GM12878 (cell line): Measurements from ENCODE around the gene CFAP61. TPM values are rescaled to one million over a fixed set of nuclear protein-coding genes. Genes with fewer than 3 reads are reported as not detected.

Experiments
- ATAC-seq: fragments of 200-7000 bp; cut with Tn5 transposase; 3 replicates; pipeline ENCODE4 v1.9.1; 2020; ENCODE audit warnings: mild to moderate bottlenecking, moderate library complexity
- BruUV-seq: library from RNA; stranded (reverse); fragments of 400-500 nt; replicated peaks from 2 replicates; lab custom pipeline; 2021; lab: Mats Ljungman, UMichigan
- CTCF ChIA-PET: fragments of 300-600 bp; sonication (Branson Sonifier 250); formaldehyde crosslinking; extraction: SDS; loops from one replicate; lab custom pipeline; 2021; ENCODE audit warnings: inconsistent platforms; lab: Yijun Ruan, JAX
- POLR2A ChIA-PET: fragments of 350-600 bp; formaldehyde crosslinking; extraction: SDS; loops from one replicate; lab custom pipeline; 2021; ENCODE audit warnings: inconsistent platforms; lab: Charles Lee
- RAD21 ChIA-PET: fragments of 300-600 bp; sonication (Branson Sonifier 250); formaldehyde crosslinking; loops from one replicate; lab custom pipeline; 2023; ENCODE audit warnings: antibody characterized with exemption; ENCODE audit not compliant: unreplicated experiment; lab: Charles Lee
- SMC1A ChIA-PET: fragments of 300-600 bp; sonication (Branson Sonifier 250); formaldehyde crosslinking; loops from one replicate; lab custom pipeline; 2023; ENCODE audit not compliant: unreplicated experiment, uncharacterized antibody; lab: Charles Lee
- DNase-seq: peaks from one replicate; pipeline ENCODE4 v3.0.0-alpha.2; 2011; ENCODE audit warnings: low read depth, low spot score
- FAIRE-seq: peaks from 3 replicates; lab custom pipeline; 2011; peaks lifted over from hg19 to GRCh38; lab: Jason Lieb, UNC
- H2AFZ ChIP-seq: 2 replicates; pipeline ENCODE4 v1.6.0; 2011; ENCODE audit warnings: low read depth, low read length, control low read depth; ENCODE audit not compliant: control insufficient read depth
- H3K27ac ChIP-seq: 2 replicates; pipeline ENCODE4 v1.5.1; 2011; ENCODE audit warnings: control low read depth; ENCODE audit not compliant: control insufficient read depth, insufficient read depth
- H3K27me3 ChIP-seq, 2 experiments: replicated peaks in 1 of 2; 2 replicates each; pipeline versions ENCODE4 v1.6.0 to v1.6.1; 2011; ENCODE audit warnings: low read length in 1 of 2; ENCODE audit not compliant: control insufficient read depth in 2 of 2, insufficient read depth in 2 of 2
- H3K36me3 ChIP-seq, 2 experiments: 2 replicates each; pipeline ENCODE4 v1.5.1; 2011; ENCODE audit warnings: low read length in 1 of 2; ENCODE audit not compliant: control insufficient read depth in 2 of 2, insufficient read depth in 2 of 2
- H3K4me1 ChIP-seq: 2 replicates; pipeline ENCODE4 v1.6.1; 2011; ENCODE audit warnings: mild to moderate bottlenecking, low read length, moderate library complexity, mixed read lengths; ENCODE audit not compliant: control insufficient read depth, insufficient read depth
- H3K4me2 ChIP-seq: 2 replicates; pipeline ENCODE4 v1.6.0; 2011; ENCODE audit warnings: control low read depth; ENCODE audit not compliant: control insufficient read depth, insufficient read depth
- H3K4me3 ChIP-seq: fragments of 200-600 bp; sonication (generic); 2 replicates; pipeline ENCODE4 v1.5.1; 2016
- H3K79me2 ChIP-seq: 2 replicates; pipeline ENCODE4 v1.6.0; 2011; ENCODE audit warnings: low read length; ENCODE audit not compliant: control insufficient read depth, insufficient read depth
- H3K9ac ChIP-seq: 2 replicates; pipeline ENCODE4 v1.8.0; 2011; ENCODE audit warnings: low read length, control low read depth, mixed read lengths; ENCODE audit not compliant: control insufficient read depth, insufficient read depth
- H3K9me3 ChIP-seq: replicated peaks from 3 replicates; pipeline ENCODE4 v1.5.1; 2011; ENCODE audit warnings: mild to moderate bottlenecking, low read length; ENCODE audit not compliant: control insufficient read depth, insufficient read depth
- H4K20me1 ChIP-seq: 2 replicates; pipeline ENCODE4 v1.6.0; 2011; ENCODE audit not compliant: control insufficient read depth, insufficient read depth
- CHD1 ChIP-seq: IDR thresholded peaks from 2 replicates; pipeline ENCODE4 v1.6.1; 2012; ENCODE audit warnings: low read depth, low read length, improper control_type of control experiment
- E2F8 ChIP-seq: fragments of 450-650 bp; IDR thresholded peaks from 2 replicates; pipeline ENCODE4 v1.6.1; 2018; ENCODE audit warnings: mild to moderate bottlenecking, low read depth, moderate library complexity; ENCODE audit not compliant: partially characterized antibody
- EED ChIP-seq: sonication (generic); IDR thresholded peaks from 2 replicates; pipeline ENCODE4 v1.6.1; 2016; ENCODE audit warnings: antibody characterized with exemption, low read depth
- ELK1 ChIP-seq: IDR thresholded peaks from 2 replicates; pipeline ENCODE4 v1.6.1; 2012; ENCODE audit warnings: low read depth, low read length, improper control_type of control experiment
- ETV6 ChIP-seq, 2 experiments: fragments of 450-650 bp in 1 of 2; IDR thresholded peaks in 1 of 2; conservative IDR thresholded peaks in 1 of 2; 2 replicates each; pipeline ENCODE4 v1.6.1; 2014; ENCODE audit warnings: antibody characterized with exemption in 1 of 2, borderline replicate concordance in 1 of 2, low read depth in 1 of 2, mild to moderate bottlenecking in 1 of 2, moderate library complexity in 1 of 2
- GATAD2B ChIP-seq: fragments of 450-650 bp; conservative IDR thresholded peaks from 2 replicates; pipeline ENCODE4 v1.6.1; 2017; ENCODE audit warnings: low read depth, mild to moderate bottlenecking, moderate library complexity
- RELA ChIP-seq: fragments of 450-650 bp; IDR thresholded peaks from 2 replicates; pipeline ENCODE4 v1.8.0; 2014; ENCODE audit warnings: borderline replicate concordance; ENCODE audit not compliant: partially characterized antibody
- RFX5 ChIP-seq: IDR thresholded peaks from 2 replicates; pipeline ENCODE4 v1.6.1; 2011; ENCODE audit warnings: low read depth, low read length, improper control_type of control experiment
- SKIL ChIP-seq: fragments of 450-650 bp; IDR thresholded peaks from 2 replicates; pipeline ENCODE4 v1.6.1; 2017; ENCODE audit warnings: mild to moderate bottlenecking, low read depth, inconsistent platforms; ENCODE audit not compliant: poor library complexity, severe bottlenecking
- SPI1 ChIP-seq: IDR thresholded peaks from 2 replicates; pipeline ENCODE4 v1.6.1; 2011; ENCODE audit warnings: low read depth, mild to moderate bottlenecking, low read length, moderate library complexity, borderline replicate concordance; ENCODE audit not compliant: insufficient read depth
- STAT3 ChIP-seq: IDR thresholded peaks from 2 replicates; pipeline ENCODE4 v1.6.1; 2011; ENCODE audit warnings: low read depth, low read length, improper control_type of control experiment
- TARDBP ChIP-seq: IDR thresholded peaks from 2 replicates; pipeline ENCODE4 v1.6.1; 2016; ENCODE audit warnings: borderline replicate concordance
- USF2 ChIP-seq: IDR thresholded peaks from 2 replicates; pipeline ENCODE4 v1.6.1; 2011; ENCODE audit warnings: low read depth, low read length, improper control_type of control experiment, borderline replicate concordance
- WGBS: methylation state at CpG from one replicate; pipeline ENCODE4 v1.1.6; 2016; ENCODE audit warnings: low lambda C conversion rate; ENCODE audit not compliant: insufficient replicate concordance, insufficient coverage; ENCODE audit errors: missing lambda C conversion rate; 5-methylcytosine and 5-hydroxymethylcytosine counted together
- in situ Hi-C: fragments of 300-500 bp; cut with MboI; formaldehyde crosslinking; loops from 9 replicates; pipeline ENCODE4 v1.14.3; 2018; ENCODE audit warnings: mixed read lengths
- intact Hi-C: fragments of 100-400 bp; cut with micrococcal nuclease; formaldehyde crosslinking; loops from one replicate; pipeline ENCODE4 v1.14.2; 2022; ENCODE audit not compliant: unreplicated experiment
- polyA plus RNA-seq, 11 experiments: library from polyadenylated mRNA; depleted of rRNA in 4 of 11; unstranded in 6 of 11; stranded (reverse) in 5 of 11; fragments of >200 nt; fragmentation: Nextera tagmentation in 4 of 11; fragmentation: Illumina TruSeq in 1 of 11; extraction: Ambion mirVana in 4 of 11; extraction: Trizol in 1 of 11; gene quantifications; 1 replicate in 1 of 11; 2 replicates in 10 of 11; pipeline versions ENCODE4 v1.2.1 to v1.2.3, GENCODE V29; 2011 to 2016; ENCODE audit warnings: inconsistent platforms in 2 of 11, missing spikeins in 2 of 11, low read depth in 1 of 11
- total RNA-seq, 4 experiments: library from RNA; depleted of rRNA in 3 of 4; stranded (reverse); fragments of >200 nt in 3 of 4; fragmentation: Illumina TruSeq in 1 of 4; extraction: Trizol in 1 of 4; gene quantifications; 2 replicates each; pipeline versions ENCODE4 v1.2.1 to v1.2.3, GENCODE V29; 2013 to 2021

The CFAP61 gene
- total and polyA plus RNA-seq, 10 of the 15 experiments (the other 5 are each of a cell fraction or from before 2014, with no cell fraction given): 0.11 to 0.41 (median 0.24) TPM; not detected in 7

- no peak for TF ChIP-seq SKIL
- no peak for TF ChIP-seq E2F8
- no peak for TF ChIP-seq RFX5
Observed at GRCh38 chr20:20037960-20038359, 14.4 kb upstream of the CFAP61 start (continued).

- H4K20me1 ChIP-seq: no peaks in the 10 kb centered on the region
- ATAC-seq: no peak
- ChIA-PET RAD21 (no interaction called here), POLR2A (interaction anchor here (0.6 kb wide), 1 partner anchor 357 kb away, joined by 3 read pairs; no protein-coding TSS in a partner anchor), SMC1A (no interaction called here), CTCF (interaction anchor here (1.0 kb wide), 1 partner anchor 12 kb away, joined by 3 read pairs; no protein-coding TSS in a partner anchor)
- no peaks in the 10 kb centered on the region for H3K27me3 ChIP-seq
- WGBS: 97% methylated on average over 6 of the region's 6 CpGs
- no peak overlapping the region for H3K4me2 ChIP-seq
- no peak overlapping the region for H3K9ac ChIP-seq
- no peaks in the 10 kb centered on the region for H3K4me1 ChIP-seq
- FAIRE-seq: no peak
- H3K4me3 ChIP-seq: no peak overlapping the region
- in situ Hi-C loops (no loop called here), intact Hi-C loops (no loop called here)
- no peaks in the 10 kb centered on the region for H3K79me2 ChIP-seq
- H3K9me3 ChIP-seq: no peaks in the 10 kb centered on the region
- peaks cover 5 to 26% of the 10 kb centered on the region in 2 experiments for H3K36me3 ChIP-seq
- no peak overlapping the region for H3K27ac ChIP-seq
- no peak for DNase-seq
- H2AFZ ChIP-seq: no peak overlapping the region
- BruUV-seq: no TSS peak
- TF ChIP-seq USF2: no peak
- TF ChIP-seq ETV6 (conservative IDR thresholded peaks at IDR 0.05 in 1 of 2, IDR thresholded peaks at IDR 0.05 in 1 of 2; ENCODE audit: borderline replicate concordance in 1 of 2, low read depth in 1 of 2): no peak
- no peak for TF ChIP-seq STAT3
- no peak for TF ChIP-seq SPI1
- no peak for TF ChIP-seq CHD1
- no peak for TF ChIP-seq RELA
- no peak for TF ChIP-seq EED
- TF ChIP-seq TARDBP: no peak
- no peak for TF ChIP-seq GATAD2B
- no peak for TF ChIP-seq ELK1
Observed at GRCh38 chr20:20038586-20038985, 13.7 kb upstream of the CFAP61 start.
